Measurements from ENCODE around the gene CFAP300. TPM values are rescaled to one million over a fixed set of nuclear protein-coding genes. Genes with fewer than 3 reads are reported as not detected.

CFAP300 gene
- total RNA-seq, 1 experiment from 2014 or later, result 1.9 TPM

DNA sequence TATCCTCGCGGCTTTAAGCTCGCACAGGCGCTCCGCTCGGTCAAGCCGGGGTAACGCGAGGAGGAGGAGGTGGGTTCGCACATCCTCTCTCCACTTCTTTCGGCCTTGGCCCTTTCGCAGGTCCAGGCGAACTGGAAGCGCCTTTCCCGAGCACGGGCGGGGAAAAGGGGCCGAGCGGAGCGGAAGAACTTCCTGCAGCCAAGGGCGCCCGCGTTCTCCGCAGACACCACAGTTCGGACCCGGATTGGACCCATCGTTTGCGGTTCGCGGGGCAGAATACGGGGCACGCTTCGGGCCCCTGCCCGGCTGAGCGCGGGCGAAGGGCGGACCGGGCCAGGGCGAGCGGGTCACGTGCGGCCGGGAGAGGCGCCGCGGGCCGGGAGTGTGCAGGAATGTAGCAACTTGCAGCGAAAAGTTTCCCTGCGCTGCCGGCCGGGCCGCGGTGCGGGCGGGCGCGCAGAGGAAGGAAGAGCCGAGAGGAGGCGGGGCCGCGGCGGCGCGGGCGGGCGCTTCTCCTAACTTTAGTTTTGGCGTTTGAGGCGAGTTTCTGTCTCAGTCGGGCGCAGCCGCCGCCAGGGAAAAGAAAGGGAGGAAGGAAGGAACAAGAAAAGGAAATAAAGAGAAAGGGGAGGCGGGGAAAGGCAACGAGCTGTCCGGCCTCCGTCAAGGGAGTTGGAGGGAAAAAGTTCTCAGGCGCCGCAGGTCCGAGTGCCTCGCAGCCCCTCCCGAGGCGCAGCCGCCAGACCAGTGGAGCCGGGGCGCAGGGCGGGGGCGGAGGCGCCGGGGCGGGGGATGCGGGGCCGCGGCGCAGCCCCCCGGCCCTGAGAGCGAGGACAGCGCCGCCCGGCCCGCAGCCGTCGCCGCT is 62.9 kb downstream of the CFAP300 start, which contains the start of gene YAP1:
TSS of gene YAP1 (plus strand) at position 552 of the 865 bp plus-strand sequence. CDS start 402 bp downstream, outside the sequence.
- Histone ChIP-seq H3K4me1 (replicated peaks; ENCODE audit: insufficient read depth) (peaks cover 38% of the 10 kb centered on the region), H4K20me1 (ENCODE audit: insufficient read depth) (no peaks in the 10 kb centered on the region), H2AFZ (peak within 1 kb of the TSS; percentile 91), H3K27ac (peak within 1 kb of the TSS; percentile 96), H3K4me3 (peak within 1 kb of the TSS; percentile 72), H3K79me2 (ENCODE audit: low read depth) (peaks cover 57% of the 10 kb centered on the region), H3K27me3 (ENCODE audit: insufficient read depth, low read depth) (no peaks in the 10 kb centered on the region), H3K9me3 (ENCODE audit: insufficient read depth, low read depth) (no peaks in the 10 kb centered on the region), H3K9me2 (ENCODE audit: insufficient read depth) (no peaks in the 10 kb centered on the region), H3K36me3 (ENCODE audit: low read depth) (peaks cover 12% of the 10 kb centered on the region; the same call in 1 of the 2 replicates), H3F3A (ENCODE audit: insufficient read depth, low read depth) (peaks cover 37% of the 10 kb centered on the region), H3K4me2 (peak within 1 kb of the TSS; percentile 99)
- peak; percentile 80 to 90 for DNase-seq
- CTCF ChIA-PET, result interaction anchor here (0.8 kb wide), 1 partner anchor 120 kb away, joined by 7 read pairs; no protein-coding TSS in a partner anchor
- POLR2A ChIA-PET (ENCODE audit: unreplicated experiment), result interaction anchor here (0.6 kb wide), 2 partner anchors 62 to 203 kb away, joined by 3 to 4 read pairs; no protein-coding TSS in a partner anchor
- intact Hi-C loops (cut with micrococcal nuclease; ENCODE audit: unreplicated experiment), result loop anchor here (1.0 to 5.0 kb wide), 5 partner anchors 47 to 248 kb away; no protein-coding TSS in a partner anchor
- TF ChIP-seq EZH2 (IDR thresholded peaks at IDR 0.05; ENCODE audit: low read depth), result no peak
- TF ChIP-seq, protein P1, sequence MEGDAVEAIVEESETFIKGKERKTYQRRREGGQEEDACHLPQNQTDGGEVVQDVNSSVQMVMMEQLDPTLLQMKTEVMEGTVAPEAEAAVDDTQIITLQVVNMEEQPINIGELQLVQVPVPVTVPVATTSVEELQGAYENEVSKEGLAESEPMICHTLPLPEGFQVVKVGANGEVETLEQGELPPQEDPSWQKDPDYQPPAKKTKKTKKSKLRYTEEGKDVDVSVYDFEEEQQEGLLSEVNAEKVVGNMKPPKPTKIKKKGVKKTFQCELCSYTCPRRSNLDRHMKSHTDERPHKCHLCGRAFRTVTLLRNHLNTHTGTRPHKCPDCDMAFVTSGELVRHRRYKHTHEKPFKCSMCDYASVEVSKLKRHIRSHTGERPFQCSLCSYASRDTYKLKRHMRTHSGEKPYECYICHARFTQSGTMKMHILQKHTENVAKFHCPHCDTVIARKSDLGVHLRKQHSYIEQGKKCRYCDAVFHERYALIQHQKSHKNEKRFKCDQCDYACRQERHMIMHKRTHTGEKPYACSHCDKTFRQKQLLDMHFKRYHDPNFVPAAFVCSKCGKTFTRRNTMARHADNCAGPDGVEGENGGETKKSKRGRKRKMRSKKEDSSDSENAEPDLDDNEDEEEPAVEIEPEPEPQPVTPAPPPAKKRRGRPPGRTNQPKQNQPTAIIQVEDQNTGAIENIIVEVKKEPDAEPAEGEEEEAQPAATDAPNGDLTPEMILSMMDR (conservative IDR thresholded peaks at IDR 0.05), result no peak
- TSS peak; percentile 78 for BruUV-seq (replicated peaks)

DNA sequence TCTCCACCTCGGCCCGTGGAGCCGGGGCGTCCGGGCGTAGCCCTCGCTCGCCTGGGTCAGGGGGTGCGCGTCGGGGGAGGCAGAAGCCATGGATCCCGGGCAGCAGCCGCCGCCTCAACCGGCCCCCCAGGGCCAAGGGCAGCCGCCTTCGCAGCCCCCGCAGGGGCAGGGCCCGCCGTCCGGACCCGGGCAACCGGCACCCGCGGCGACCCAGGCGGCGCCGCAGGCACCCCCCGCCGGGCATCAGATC is 63.4 kb downstream of the CFAP300 start:
- H3K4me1 ChIP-seq (replicated peaks; ENCODE audit: insufficient read depth), result peaks cover 43% of the 10 kb centered on the region
- POLR2A ChIA-PET (ENCODE audit: unreplicated experiment), result no interaction called here
- H3K4me2 ChIP-seq, result peak overlapping the region; percentile 99; the same call in 1 of the 2 replicates
- no peaks in the 10 kb centered on the region for H4K20me1 ChIP-seq (ENCODE audit: insufficient read depth)
- peaks cover 62% of the 10 kb centered on the region for H3K79me2 ChIP-seq (ENCODE audit: low read depth)
- no peaks in the 10 kb centered on the region for H3K27me3 ChIP-seq (ENCODE audit: insufficient read depth, low read depth)
- CTCF ChIA-PET, result interaction anchor here (0.8 kb wide), 1 partner anchor 119 kb away, joined by 7 read pairs; no protein-coding TSS in a partner anchor
- H3K27ac ChIP-seq, result peak overlapping the region; percentile 96
- intact Hi-C loops (cut with micrococcal nuclease; ENCODE audit: unreplicated experiment), result loop anchor here (1.0 to 5.0 kb wide), 7 partner anchors 47 to 248 kb away; no protein-coding TSS in a partner anchor
- peak overlapping the region; percentile 91; the same call in 1 of the 2 replicates for H2AFZ ChIP-seq
- no peak for TF ChIP-seq EZH2 (IDR thresholded peaks at IDR 0.05; ENCODE audit: low read depth)
- TF ChIP-seq, protein P1 (conservative IDR thresholded peaks at IDR 0.05), result no peak
- peak overlapping the region; percentile 72 for H3K4me3 ChIP-seq
- no peaks in the 10 kb centered on the region for H3K9me2 ChIP-seq (ENCODE audit: insufficient read depth)
- no peaks in the 10 kb centered on the region for H3K9me3 ChIP-seq (ENCODE audit: insufficient read depth, low read depth)
- no peak for DNase-seq
- H3K36me3 ChIP-seq (ENCODE audit: low read depth), result peaks cover 18% of the 10 kb centered on the region
- peaks cover 37% of the 10 kb centered on the region for H3F3A ChIP-seq (ENCODE audit: insufficient read depth, low read depth)
- BruUV-seq (replicated peaks), result no TSS peak

DNA sequence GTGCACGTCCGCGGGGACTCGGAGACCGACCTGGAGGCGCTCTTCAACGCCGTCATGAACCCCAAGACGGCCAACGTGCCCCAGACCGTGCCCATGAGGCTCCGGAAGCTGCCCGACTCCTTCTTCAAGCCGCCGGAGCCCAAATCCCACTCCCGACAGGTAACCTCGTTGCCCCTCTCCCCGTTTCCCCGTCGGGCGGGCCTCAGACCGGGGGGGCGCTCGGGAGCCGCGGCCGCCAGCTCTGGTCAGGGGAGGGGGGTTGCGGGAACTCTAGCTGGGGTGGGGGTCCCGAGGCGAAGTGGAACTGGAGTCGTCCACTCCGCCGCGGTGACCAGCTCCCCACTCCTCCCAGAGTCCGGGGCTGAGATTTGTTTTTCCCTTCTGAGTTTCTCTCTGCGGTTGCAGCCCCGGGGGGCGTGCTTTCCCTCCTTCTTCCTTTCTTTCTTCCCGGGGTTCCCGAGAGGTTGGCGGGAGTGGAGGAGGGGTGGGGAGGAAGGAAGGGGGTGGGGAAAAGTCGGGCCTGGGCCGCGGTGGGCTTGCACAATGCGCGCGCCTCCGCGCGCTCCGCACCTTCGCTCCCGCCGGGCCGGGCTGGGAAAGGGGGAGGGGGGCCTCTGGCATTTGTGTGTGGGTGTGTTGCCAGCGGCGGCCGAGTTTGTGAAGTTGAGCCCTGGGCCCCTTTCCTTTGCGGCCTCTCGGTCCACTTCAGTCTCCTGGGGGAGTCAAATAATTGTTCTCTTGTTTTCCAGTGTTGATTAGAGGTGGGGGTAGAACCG is 64.0 kb downstream of the CFAP300 start:
- DNase-seq, result peak; percentile 70 to 82
- Histone ChIP-seq H3K4me2 (peak overlapping the region; percentile 99), H3K36me3 (ENCODE audit: low read depth) (peaks cover 23% of the 10 kb centered on the region), H3K4me3 (peak overlapping the region; percentile 72), H3K27me3 (ENCODE audit: insufficient read depth, low read depth) (no peaks in the 10 kb centered on the region), H3K9me3 (ENCODE audit: insufficient read depth, low read depth) (no peaks in the 10 kb centered on the region), H3K4me1 (replicated peaks; ENCODE audit: insufficient read depth) (peaks cover 48% of the 10 kb centered on the region), H3K9me2 (ENCODE audit: insufficient read depth) (no peaks in the 10 kb centered on the region), H4K20me1 (ENCODE audit: insufficient read depth) (no peaks in the 10 kb centered on the region), H3K27ac (peak overlapping the region; percentile 96), H3K79me2 (ENCODE audit: low read depth) (peaks cover 67% of the 10 kb centered on the region), H3F3A (ENCODE audit: insufficient read depth, low read depth) (peaks cover 42% of the 10 kb centered on the region), H2AFZ (peak overlapping the region; percentile 91)
- no TSS peak for BruUV-seq (replicated peaks)
- TF ChIP-seq, protein P1 (conservative IDR thresholded peaks at IDR 0.05), result no peak; the same call in 1 of the 2 replicates
- no peak for TF ChIP-seq EZH2 (IDR thresholded peaks at IDR 0.05; ENCODE audit: low read depth)
- intact Hi-C loops (cut with micrococcal nuclease; ENCODE audit: unreplicated experiment), result loop anchor here (1.0 to 5.0 kb wide), 6 partner anchors 46 to 249 kb away; no protein-coding TSS in a partner anchor
- CTCF ChIA-PET, result interaction anchor here (0.6 to 0.8 kb wide), 2 partner anchors 119 to 494 kb away, joined by 4 to 7 read pairs; no protein-coding TSS in a partner anchor
- POLR2A ChIA-PET (ENCODE audit: unreplicated experiment), result interaction anchor here (0.6 kb wide), 1 partner anchor 1423 kb away, joined by 3 read pairs; no protein-coding TSS in a partner anchor

All from PC-9 (cell line).